HG02678 (cell line): Measurements from ENCODE around the gene ELOB.
A peak's percentile ranks its signal among the peaks of the same experiment; 100 is the strongest.

Source experiments
- ATAC-seq: cut with Tn5 transposase; IDR thresholded peaks from one replicate; pipeline ENCODE4 v1.9.1; 2021; ENCODE audit warnings: mild to moderate bottlenecking, moderate library complexity; ENCODE audit not compliant: unreplicated experiment

Gene ELOB

GRCh38 chr16:2777231-2777902 lies at the start of gene ELOB:
TSS of gene ELOB (minus strand) at chr16:2777280. CDS start at chr16:2777239, 41 bp downstream.
- ATAC-seq: peak; percentile 81

- ATAC-seq: no peak
Measured at GRCh38 chr16:2825906-2826305, 48.8 kb upstream of the ELOB start.

GRCh38 chr16:2825049-2825742 lies 48.1 kb upstream of the ELOB start:
- ATAC-seq: no peak

- no peak for ATAC-seq
Measured at GRCh38 chr16:2824626-2825025, 47.5 kb upstream of the ELOB start.

- no peak for ATAC-seq
Measured at GRCh38 chr16:2822496-2822895, 45.4 kb upstream of the ELOB start.

GRCh38 chr16:2822158-2822495 lies 45.0 kb upstream of the ELOB start:
- ATAC-seq: no peak

- ATAC-seq: no peak
Measured at GRCh38 chr16:2821487-2822157, 44.5 kb upstream of the ELOB start.

GRCh38 chr16:2820836-2821486 lies 43.9 kb upstream of the ELOB start:
- no peak for ATAC-seq

GRCh38 chr16:2819939-2820835 lies 43.1 kb upstream of the ELOB start:
- ATAC-seq: no peak

GRCh38 chr16:2819179-2819938 lies 42.3 kb upstream of the ELOB start:
- no peak for ATAC-seq

GRCh38 chr16:2818272-2818876 lies 41.3 kb upstream of the ELOB start:
- no peak for ATAC-seq

GRCh38 chr16:2817340-2818271 lies 40.5 kb upstream of the ELOB start:
- ATAC-seq: no peak

- no peak for ATAC-seq
Measured at GRCh38 chr16:2816751-2817339, 39.8 kb upstream of the ELOB start, which contains the start of gene PRSS21. TSS of gene PRSS21 (plus strand) at chr16:2817237. CDS start at chr16:2817269, 32 bp downstream.

GRCh38 chr16:2815299-2815771 lies 38.3 kb upstream of the ELOB start:
- no peak for ATAC-seq

- no peak for ATAC-seq
Measured at GRCh38 chr16:2814551-2815298, 37.6 kb upstream of the ELOB start.

GRCh38 chr16:2813771-2814221 lies 36.7 kb upstream of the ELOB start:
- ATAC-seq: no peak
